ENCODE results near the gene KCTD21.

The KCTD21 gene

DNA sequence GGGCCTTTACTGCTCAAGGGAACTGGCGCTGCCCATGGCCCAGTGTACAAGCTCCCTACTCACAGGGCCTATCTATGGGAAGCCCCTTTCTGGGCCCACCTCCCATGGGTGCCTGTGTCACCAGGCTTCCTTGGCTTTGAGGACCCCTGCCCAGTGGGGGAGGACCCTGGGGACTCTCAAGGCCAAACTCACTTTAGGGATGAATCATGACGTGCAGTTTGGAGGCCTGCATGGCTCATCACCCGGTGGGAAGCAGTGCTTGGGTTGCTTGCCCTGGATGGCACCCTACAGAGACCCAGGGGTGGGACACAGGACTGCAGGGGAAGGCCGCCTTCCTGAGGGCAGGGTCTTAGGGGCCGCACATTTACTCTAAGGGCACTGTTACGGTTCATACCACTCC lies 16.5 kb downstream of the KCTD21 start:
- DNase-seq = no peak

DNA sequence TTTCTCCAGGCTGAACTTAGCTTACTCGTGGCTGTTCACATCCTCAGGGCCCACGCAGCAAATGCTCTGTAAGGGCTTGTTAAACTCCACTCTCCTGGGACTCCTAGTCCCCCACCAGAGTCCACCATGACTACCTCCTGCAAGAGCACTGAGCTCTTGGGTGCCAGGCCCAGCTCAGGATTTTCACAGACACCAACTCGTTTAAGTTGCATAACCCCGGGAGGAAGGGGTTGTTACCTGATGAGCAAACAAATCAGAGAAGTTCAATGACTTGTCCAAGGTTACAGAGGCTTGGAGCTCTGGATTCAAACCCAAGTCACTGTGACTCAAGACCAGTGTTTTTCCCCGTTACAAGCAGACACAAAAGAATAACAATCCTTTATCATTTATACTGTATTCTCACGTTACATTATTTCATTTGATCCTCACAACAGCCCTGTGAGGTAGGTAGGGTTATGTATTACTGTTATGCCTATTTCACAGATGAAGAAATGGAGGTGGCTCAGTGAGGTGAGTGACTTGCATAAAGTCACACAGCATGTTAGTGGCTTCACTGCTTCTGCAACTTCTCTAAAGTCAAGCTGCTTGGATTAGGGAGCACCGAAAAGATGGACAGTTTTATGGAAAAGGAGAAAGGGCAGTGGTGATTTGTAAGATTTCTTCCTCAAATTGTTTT lies 17.4 kb downstream of the KCTD21 start:
- no peak for DNase-seq

DNA sequence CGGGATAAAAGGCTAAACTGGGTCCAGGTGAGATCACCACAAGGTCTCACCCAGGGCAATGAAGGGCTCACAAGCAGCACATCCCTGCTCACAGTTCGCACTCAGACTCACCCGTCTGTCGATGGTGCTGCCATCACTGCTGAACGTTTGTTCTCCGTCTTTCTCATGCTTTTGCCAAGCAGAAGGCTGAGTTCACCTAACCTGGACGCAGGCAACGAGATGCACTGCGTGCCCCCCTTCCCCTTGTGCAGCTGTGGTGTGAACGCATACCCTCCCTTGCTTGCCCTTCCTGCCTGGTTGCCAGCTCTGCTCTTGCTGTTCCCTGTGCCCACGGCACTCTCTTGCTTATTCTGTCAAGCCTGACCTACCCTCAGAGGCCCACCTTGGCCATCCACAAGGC lies 18.0 kb downstream of the KCTD21 start:
- DNase-seq = no peak

DNA sequence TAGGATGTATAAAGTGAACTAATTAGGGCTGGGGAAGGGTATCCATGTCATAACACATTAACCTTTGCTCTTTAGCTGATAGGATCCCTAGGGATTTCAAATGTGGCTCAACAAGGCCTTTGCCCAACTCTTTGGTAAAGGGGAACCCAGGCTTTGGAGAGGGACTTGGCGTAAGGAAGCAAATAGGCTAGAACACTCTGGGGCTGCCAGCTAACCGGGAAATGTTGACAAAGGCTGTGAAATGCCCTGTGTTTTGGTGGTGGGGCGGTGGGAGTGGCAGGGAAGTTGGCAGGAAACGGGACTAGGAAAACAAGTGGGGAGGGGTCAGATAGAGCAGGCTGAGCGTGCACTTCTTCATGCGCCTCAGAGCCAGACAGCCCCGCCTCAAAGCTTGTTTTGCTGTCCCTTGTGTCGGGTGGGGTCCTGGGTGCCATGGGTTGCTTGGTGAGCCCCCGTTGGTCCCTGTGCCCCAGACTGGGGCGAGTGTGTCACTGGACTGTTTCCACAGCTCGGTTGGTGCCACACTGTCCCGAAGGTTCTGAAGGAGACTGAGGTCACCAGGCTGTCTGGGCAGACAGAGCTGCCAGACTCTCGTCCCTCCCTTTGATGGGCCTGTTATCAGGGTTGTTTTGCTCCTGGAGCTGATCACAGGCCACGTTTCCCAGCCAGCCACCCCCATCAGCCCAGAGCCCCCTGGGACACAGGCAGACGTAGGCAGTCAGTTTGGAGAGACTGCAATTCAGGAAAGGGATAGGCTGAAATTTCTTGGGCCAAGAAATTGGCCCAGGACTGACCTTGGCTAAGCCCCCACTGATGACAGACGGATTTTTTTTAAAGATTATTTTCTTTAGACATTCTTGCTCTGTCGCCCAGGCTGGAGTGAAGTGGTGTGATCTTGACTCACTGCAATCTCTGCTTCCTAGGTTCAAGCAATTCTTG lies 19.6 kb downstream of the KCTD21 start:
- DNase-seq = no peak

DNA sequence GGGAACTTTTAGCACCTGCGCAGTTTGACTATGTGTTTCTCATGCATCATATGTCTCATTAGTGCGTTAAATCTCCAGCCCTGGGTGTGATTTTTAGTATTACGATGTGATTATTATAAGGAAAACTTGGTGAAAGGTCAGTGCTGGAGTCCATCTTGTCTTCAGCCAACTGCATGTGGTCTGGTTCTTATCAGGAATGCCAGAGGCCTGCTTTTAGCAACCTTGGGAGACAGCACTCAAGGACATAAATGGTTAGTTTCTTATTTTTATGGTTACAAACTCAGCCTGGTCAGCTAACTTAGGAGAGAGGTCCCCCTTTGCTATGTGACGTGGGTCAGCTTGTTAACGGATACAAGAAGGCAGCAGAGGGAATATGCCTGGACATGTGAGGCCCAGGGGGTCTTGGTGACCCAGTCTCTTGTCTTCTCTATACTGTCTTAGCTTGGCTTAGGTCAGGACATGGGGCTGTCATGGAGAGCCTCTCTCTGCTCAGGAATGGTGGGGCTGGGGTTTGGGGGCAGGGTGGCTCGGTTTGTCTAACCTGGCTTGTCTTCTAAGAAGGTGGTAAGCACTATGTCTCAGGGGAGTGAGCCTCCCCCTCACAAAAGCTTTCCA lies 21.5 kb downstream of the KCTD21 start:
- DNase-seq = no peak

DNA sequence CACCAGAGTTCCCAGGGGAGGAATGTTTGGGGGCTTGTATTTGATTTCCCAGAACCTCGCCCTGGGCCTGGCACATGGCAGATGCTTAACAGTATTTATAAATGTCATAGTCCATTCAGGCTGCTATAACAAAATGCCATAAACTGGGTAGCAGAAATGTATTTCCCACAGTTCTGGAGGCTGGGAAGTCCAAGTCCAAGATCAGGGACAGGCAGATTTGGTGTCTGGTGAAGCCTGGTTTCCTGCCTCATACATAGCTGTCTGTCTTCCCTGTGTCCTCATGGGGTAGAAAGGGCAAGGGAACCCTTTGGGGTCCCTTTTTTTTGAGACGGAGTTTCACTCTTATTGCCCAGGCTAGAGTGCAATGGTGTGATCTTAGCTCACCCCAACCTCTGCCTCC lies 24.0 kb downstream of the KCTD21 start:
- DNase-seq = no peak

DNA sequence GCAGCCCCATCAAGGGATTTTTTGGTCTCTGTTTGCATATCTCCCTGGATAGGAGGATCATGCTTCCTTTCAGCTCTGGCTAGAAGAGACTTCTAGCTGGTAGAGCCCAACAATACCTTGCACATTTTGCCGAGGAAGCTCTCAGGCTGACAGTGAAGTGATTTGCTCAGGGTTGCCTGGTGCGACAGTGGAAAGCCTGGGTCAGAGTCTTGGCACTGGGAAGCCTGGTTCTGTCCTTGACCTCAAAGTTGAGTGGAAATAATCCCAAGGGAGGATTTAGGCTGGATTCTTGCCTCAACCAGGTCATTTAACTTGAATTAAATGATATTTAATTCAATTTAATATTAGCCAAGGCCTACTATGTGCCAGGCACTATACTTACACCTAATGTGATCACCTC lies 24.6 kb downstream of the KCTD21 start:
- DNase-seq = no peak

DNA sequence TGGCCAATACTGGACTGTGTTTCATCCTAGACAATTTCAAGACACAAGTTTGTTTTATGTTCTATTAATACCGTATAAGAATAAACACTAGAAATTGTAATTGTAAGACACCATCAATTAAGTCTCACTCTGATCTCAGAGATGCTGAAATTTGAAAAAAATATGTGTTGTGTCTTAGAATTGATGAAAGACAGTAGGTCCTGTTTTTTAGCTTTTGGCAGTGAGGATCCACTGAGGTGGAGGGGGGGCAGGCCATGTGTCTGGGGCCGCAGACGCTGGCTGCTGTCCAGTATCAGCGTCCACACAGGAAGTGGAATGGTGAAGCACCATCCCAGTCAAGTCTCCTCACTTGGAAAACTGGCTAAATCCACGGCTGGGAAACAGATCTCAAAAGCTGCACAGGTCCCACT lies 26.5 kb downstream of the KCTD21 start:
- no peak for DNase-seq

DNA sequence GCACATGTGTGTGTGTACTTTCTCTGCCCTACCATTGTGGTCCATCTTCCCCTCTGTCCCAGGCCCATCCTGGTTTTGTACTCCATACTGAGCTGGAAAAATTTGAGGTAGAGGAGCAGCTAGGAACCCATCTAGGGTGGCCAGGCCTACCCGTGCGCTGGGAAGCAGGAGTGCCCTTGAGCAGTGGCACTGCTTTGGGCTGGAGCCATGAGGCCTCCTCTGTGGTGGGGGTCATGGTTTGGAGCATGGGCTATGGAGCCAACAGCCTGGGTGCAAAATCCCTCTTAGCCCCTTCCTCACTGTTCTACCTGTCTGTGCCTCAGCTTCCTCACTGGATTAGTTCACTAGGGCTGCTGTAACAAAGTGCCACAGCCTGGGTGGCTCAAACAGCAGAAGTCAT lies 27.1 kb downstream of the KCTD21 start:
- DNase-seq = no peak

DNA sequence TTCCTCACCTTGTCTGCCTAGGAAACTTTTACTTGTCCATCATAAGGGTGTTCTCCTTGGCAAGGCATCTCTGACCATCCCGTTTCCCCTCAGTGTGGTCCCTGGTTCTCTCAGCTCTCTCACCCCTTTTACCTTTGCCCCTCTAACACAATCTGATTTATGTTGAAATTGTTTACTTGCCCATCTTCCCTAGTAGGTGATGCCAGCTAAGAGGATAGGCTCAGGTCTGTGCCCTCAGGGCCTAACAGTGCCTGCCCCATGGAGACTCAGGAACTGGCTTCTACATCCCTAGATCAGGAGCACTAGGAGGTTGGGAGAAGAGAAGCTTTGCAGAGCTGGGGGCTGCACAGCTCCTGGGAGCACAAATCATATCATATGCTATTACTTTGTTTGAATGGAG lies 27.9 kb downstream of the KCTD21 start:
- DNase-seq = no peak

DNA sequence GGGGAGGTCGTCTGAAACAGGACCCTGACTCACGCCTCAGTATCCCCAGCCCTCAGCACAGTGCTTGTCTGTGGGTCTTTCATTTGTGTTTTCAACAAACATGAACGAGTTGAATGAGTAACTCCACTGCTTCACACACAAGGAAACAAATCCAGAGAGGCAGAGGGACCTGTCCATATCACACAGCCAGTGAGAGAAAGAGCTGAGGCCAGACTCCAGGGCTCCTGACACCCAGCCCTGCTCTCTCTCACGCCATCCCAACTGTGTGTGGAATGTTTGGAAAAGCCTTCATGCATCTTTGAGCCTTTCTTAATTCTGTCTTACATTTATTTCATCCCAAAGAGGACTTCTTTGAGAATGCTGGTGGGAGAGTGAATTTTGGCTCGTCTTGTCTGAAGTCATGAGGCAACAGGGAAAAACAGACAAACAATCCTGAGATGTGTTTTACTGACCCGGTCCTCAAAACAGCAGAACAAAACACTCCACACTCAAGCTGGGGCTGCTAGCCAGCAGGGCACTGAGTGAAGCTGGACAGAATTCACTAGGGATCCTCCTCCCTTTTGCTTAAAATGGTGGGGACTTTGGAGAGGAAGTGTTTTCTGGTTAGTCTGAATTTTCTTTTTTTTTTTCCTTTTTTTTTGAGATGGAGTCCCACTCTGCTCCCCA lies 29.3 kb downstream of the KCTD21 start:
- no peak for DNase-seq

DNA sequence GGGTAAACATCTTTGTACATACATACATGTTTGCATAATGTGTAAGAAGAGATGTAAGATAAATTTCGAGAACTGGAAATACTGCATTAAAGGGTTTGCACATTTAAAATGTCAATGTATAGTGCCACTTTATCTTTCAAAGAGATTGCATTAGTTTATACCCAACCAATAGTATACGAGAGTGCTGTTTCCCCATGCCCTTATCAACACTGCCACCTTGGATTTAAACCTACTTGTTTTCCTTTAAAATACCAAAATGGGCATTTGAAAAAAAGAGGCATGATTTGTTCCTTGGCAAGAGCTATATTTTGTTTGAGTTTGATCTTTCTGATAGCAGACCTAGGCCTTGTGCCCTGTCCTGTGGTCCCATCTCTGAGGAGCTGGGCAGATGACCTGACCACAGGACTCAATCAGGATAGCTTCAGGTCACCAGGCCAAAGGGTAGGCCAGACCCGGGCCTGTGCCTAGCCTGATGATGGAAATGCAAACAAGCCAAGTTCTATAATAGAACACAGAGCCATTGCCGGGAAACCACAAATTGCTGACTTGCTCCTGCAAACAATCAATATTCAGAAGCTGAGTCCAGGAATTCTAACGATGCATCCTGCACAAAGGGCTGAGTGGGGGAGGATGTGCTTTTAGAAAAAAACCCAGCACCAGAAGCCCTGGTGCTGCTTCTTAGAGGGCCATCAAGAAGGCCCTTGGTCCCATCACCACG lies 32.1 kb downstream of the KCTD21 start:
- DNase-seq = no peak

DNA sequence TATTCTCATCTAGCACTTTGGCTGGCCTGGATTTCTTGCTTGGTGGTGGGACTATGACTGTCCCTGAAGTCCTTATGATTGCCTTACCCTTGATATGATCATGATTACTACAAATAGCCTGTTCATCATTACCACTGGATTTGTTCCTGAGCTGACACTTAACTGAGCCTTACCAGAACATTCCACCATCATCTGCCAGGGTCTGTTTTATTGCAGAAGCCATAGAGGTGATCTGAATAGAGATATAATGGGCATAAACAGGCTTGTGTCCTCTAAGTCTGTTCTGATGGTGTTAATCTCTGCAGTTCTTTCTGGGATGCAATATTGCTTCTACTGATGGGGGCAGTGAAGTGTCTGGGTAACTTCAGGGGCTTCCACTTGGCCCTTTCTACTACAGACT lies 36.6 kb downstream of the KCTD21 start:
- no peak for DNase-seq

DNA sequence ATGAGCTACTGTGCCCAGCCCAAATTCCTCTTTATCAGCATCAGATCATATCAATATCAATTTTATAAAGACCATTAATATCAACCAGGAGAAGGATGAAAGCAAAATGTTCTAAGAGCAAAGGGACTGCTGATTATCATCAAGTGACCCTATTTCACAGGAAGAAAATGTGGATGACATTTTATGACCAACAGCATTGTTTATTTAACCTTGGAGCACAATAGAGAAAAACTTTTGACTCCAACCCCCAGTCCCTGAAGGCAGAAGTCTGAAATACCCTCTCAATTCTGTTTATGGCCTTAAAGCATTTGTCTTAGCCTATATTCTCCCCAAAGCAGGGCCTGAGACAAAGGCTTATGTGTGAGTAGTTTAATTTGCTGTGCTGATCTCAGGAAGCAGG lies 37.7 kb downstream of the KCTD21 start:
- no peak for DNase-seq

DNA sequence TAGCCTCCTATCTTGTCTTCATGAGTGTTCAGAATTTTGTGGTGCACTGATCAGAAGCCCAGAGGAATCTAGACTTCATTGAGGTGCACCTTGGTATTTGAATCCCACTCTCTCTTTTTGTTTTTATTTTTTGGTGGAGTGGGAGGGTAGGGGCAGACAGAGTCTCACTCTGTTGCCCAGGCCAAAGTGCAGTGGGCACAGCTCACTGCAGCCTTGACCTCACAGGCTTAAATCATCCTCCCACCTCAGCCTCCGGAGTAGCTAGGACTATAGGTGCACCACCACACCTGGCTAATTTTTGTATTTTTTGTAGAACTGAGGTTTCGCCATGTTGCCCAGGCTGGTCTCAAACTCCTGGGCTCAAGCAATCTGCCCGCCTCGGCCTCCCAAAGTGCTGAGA lies 38.1 kb downstream of the KCTD21 start:
- DNase-seq = no peak

DNA sequence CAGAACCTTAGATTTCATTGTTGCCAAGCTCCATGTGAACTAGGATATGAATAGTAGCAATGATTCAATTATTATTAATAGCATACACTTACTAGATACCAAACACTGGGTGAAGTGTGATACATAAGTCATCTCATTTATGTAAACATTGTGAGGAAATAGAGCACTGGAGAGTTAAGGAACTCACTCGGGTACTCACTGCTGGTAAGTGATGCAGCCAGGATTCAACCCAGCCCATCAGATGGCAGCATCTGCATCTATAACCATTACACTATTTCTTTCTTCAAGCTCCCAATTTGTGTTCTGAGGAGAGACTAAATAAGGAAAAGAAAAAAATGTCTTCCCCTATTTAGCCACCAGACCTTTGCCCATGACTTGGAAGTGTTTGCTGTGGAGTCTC lies 38.8 kb downstream of the KCTD21 start:
- DNase-seq = peak in 1 of 5 experiments; percentile 31

DNA sequence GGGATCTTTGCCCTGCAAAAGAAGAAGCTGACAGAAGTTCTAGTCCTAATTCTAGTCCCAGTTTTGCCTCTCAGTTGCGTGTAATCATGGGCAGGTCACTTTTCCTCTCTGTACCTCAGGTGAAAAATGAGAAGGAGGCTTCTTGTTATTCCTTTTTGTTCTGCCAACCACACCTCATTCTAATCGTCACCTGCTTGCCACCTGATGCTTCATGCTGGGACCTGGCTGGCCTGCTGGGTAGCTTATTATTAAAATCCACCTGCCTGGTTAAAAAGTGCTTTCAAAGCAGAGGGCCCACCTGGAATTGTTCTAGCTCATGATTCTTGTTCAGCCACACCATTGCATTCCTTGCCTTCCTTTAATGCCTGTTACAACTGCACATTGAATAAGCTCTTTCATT lies 40.6 kb downstream of the KCTD21 start:
- no peak for DNase-seq

DNA sequence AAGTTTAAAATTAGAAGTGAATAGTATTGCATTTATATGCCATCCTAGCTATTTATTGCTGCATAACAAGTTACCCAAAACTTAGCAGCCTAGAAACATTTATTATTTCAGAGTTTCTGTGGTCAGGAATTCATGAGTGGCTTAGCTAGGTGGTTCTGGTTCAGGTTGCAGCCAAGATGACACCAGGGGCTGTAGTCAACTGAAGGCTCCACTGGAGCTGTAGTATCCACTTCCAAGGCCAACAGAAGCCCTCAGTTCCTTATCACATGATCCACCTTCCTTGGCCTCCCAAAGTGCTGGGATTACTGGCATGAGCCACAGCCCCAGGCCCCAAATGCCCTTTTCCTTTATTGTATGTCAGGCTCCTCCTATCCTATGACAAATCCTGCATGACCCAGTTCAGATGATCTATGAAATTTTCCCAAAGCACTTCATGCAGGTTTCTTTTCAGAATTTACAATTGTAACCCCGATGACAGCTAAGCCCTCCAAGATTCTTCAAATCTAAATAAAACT lies 42.9 kb downstream of the KCTD21 start:
- DNase-seq = no peak

DNA sequence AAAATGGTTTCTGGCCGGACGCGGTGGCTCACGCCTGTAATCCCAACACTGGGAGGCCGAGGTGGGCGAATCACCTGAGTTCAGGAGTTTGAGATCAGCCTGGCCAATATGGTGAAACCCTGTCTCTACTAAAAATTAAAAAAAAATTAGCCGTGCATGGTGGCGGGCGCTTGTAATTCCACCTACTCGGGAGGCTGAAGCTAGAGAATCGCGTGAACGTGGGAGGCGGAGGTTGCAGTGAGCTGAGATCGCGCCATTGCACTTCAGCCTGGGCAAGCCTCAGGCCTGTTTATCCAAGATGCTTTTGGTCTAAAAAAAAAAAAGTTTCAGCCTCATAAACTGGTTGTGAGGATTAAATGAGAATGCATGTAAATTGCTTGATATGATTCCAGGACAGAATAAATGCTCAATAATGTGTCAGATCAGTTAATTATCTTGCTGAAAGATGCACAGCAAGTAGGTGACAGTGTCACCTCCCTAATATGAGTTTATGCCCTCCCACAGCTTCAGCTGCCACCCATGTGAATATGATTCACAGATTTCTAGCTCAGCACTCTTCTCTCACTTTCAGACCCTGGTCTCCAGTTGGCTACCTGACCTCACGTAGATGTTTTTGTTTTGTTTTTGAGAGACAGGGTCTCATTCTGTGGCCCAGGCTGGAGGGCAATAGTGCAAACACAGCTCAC lies 47.9 kb downstream of the KCTD21 start:
- peak in 1 of 5 experiments; percentile 48 for DNase-seq

DNA sequence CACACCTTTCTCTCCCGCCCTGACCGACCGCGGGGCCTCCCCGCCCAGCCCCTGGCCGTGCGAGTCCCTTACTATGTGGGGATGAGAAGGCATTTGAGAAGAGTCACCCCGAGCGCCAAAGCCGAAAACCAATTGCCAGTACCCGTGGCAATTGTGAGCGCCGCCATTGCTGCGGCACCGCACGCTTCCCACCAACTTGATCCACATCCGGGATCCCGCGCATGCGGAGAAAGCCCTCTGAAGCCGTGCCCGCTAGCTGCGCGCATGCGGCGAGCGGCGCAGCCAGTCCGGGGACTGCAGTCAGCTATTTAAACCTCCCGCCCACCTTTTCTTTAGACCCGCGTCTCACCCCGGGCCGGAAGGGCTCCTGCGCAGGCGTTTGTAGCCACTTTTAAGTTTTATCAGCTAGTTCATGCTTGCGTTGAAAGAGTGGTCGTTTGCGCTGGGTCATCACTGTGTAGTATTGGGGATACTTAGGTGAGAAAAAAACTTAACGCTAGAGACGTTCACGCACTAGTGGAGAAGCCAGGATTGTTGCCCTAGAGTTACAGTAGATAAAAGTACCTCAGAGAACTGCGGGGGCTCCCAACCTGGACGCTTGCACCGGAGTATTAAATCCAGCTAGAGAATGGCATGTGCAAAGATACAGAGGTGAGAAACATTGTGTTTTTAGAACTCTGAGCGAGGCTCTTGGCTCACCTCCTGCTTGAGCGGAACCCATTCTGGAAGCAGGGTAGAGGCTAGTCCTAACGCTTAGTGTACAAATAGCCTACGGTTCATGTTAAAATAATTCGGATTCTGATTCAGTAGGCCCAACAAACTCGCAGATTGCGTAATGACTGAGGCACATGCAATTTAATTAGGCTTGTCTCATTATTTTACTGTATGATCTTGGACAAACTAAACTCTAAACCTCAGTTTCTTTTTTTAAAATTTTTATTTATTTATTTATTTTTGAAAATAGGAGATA lies 48.7 kb downstream of the KCTD21 start, which contains the start of gene ALG8:
Gene ALG8, minus strand, starts transcription at position 205 of the 970 bp plus-strand sequence. Its CDS starts 38 bp downstream, at position 167.
- peak; percentile 90 to 97 (median 95) for DNase-seq
